ENCODE measurements around the gene DCBLD2. TPM values are rescaled to one million over a fixed set of nuclear protein-coding genes. Genes with fewer than 3 reads are reported as not detected.

Gene DCBLD2
- total and polyA plus RNA-seq, 2 of the 13 experiments (the other 11 are each of a cell fraction or from before 2014, with no cell fraction given), result 43.8 to 56.9 TPM

GRCh38 chr3:98918586-98918985, 17.1 kb upstream of the DCBLD2 start:
- H3K4me1 ChIP-seq (ENCODE audit: insufficient read depth, low read length), result peaks cover 24% of the 10 kb centered on the region
- H3K9me3 ChIP-seq (ENCODE audit: low read length), result no peaks in the 10 kb centered on the region
- H2AFZ ChIP-seq (ENCODE audit: low read length), result no peak overlapping the region
- ATAC-seq (no peak), FAIRE-seq (no peak), DNase-seq (ENCODE audit: low spot score) (no peak)
- no peaks in the 10 kb centered on the region for H3K79me2 ChIP-seq (ENCODE audit: insufficient read depth, low read length)
- no peak overlapping the region for H3K9ac ChIP-seq (ENCODE audit: insufficient read depth, low read depth, low read length)
- H3K27ac ChIP-seq (ENCODE audit: extremely low read length, insufficient read depth, low read length), result no peak overlapping the region
- H3K4me3 ChIP-seq (replicated peaks in 1 of 3; ENCODE audit: insufficient read depth in 1 of 3, low read depth in 2 of 3, low read length in 3 of 3), result no peak overlapping the region
- intact Hi-C loops (cut with micrococcal nuclease; ENCODE audit: unreplicated experiment) (no loop called here), in situ Hi-C loops (cut with HindIII; ENCODE audit: extremely low pct_ligation_motif_present, low pct_unique_long_range_greater_than_20kb) (no loop called here)
- no TSS peak for BruUV-seq (replicated peaks)
- no peaks in the 10 kb centered on the region for H4K20me1 ChIP-seq (ENCODE audit: insufficient read depth, low read length)
- ChIA-PET POLR2A (interaction anchor here (1.5 kb wide), 1 partner anchor 17 kb away, joined by 5 read pairs; the partner anchor contains the start of gene DCBLD2), CTCF (ENCODE audit: low intra/inter-chr PET ratio, low total read pairs) (no interaction called here)
- no peak overlapping the region for H3K4me2 ChIP-seq (ENCODE audit: low read depth, low read length)
- H3K36me3 ChIP-seq (replicated peaks in 1 of 2; ENCODE audit: control insufficient read depth in 1 of 2, insufficient read depth in 2 of 2, low read length in 2 of 2), result no peaks in the 10 kb centered on the region
- no peaks in the 10 kb centered on the region for H3K27me3 ChIP-seq (ENCODE audit: control insufficient read depth in 1 of 2, insufficient read depth in 2 of 2, low read length in 2 of 2)
- no peak for TF ChIP-seq HBP1 (CRISPR knock-in tag; IDR thresholded peaks at IDR 0.05; ENCODE audit: low read depth)

- Histone ChIP-seq H3K4me2 (ENCODE audit: low read depth, low read length) (no peak overlapping the region), H3K36me3 (replicated peaks in 1 of 2; ENCODE audit: control insufficient read depth in 1 of 2, insufficient read depth in 2 of 2, low read length in 2 of 2) (no peaks in the 10 kb centered on the region), H3K9me3 (ENCODE audit: low read length) (no peaks in the 10 kb centered on the region), H3K27ac (ENCODE audit: extremely low read length, insufficient read depth, low read length) (no peak overlapping the region), H4K20me1 (ENCODE audit: insufficient read depth, low read length) (no peaks in the 10 kb centered on the region), H3K9ac (ENCODE audit: insufficient read depth, low read depth, low read length) (no peak overlapping the region), H3K27me3 (ENCODE audit: control insufficient read depth in 1 of 2, insufficient read depth in 2 of 2, low read length in 2 of 2) (no peaks in the 10 kb centered on the region), H3K4me1 (ENCODE audit: insufficient read depth, low read length) (peaks cover 14% of the 10 kb centered on the region), H3K4me3 (replicated peaks in 1 of 3; ENCODE audit: insufficient read depth in 1 of 3, low read depth in 2 of 3, low read length in 3 of 3) (no peak overlapping the region), H3K79me2 (ENCODE audit: insufficient read depth, low read length) (no peaks in the 10 kb centered on the region), H2AFZ (ENCODE audit: low read length) (no peak overlapping the region)
- no peak for ATAC-seq
- in situ Hi-C loops (cut with HindIII; ENCODE audit: extremely low pct_ligation_motif_present, low pct_unique_long_range_greater_than_20kb) (no loop called here), intact Hi-C loops (cut with micrococcal nuclease; ENCODE audit: unreplicated experiment) (no loop called here)
- BruUV-seq (replicated peaks), result no TSS peak
- CTCF ChIA-PET (ENCODE audit: low intra/inter-chr PET ratio, low total read pairs), result no interaction called here
- DNase-seq (ENCODE audit: low spot score), result no peak
- TF ChIP-seq MNT (IDR thresholded peaks at IDR 0.05), result no peak
- no peak for TF ChIP-seq ZNF280B (CRISPR knock-in tag; IDR thresholded peaks at IDR 0.05; ENCODE audit: borderline replicate concordance)
- TF ChIP-seq ZNF460 (CRISPR knock-in tag; IDR thresholded peaks at IDR 0.05; ENCODE audit: borderline replicate concordance), result no peak
- TF ChIP-seq GTF3A (CRISPR knock-in tag; conservative IDR thresholded peaks at IDR 0.05), result no peak
- TF ChIP-seq ZNF317 (CRISPR knock-in tag; IDR thresholded peaks at IDR 0.05), result no peak
- no peak for TF ChIP-seq ZGPAT (CRISPR knock-in tag; IDR thresholded peaks at IDR 0.05)
- FAIRE-seq, result no peak
- POLR2A ChIA-PET, result no interaction called here
- 44% methylated on average over 1 of the region's 1 CpG for WGBS (ENCODE audit: low lambda C conversion rate)
These were observed 16.1 kb upstream of the DCBLD2 start for GRCh38 chr3:98917608-98918007.

Measured in HepG2 (cell line).